ENCODE data around the gene MRPL28. TPM values are rescaled to one million over a fixed set of nuclear protein-coding genes. Genes with fewer than 3 reads are reported as not detected.

Gene MRPL28
- total and polyA plus RNA-seq, 2 donors (not counting 3 experiments of a cell fraction or from before 2014, with no cell fraction given) = 104 to 180 TPM

- dilution Hi-C loops (cut with MboI; ENCODE audit: extremely low pct_ligation_motif_present, low sequenced_read_pairs) = no loop called here
- Histone ChIP-seq H2AFZ (ENCODE audit: low read depth, low read length) (no peak overlapping the region), H3K79me2 (ENCODE audit: control insufficient read depth, insufficient read depth, low read length) (no peaks in the 10 kb centered on the region), H3K4me2 (ENCODE audit: insufficient read depth, low read length) (no peak overlapping the region), H3K4me3 (replicated peaks in 1 of 3; ENCODE audit: insufficient read depth in 1 of 3, low read depth in 1 of 3, low read length in 3 of 3) (no peak overlapping the region), H3K9ac (replicated peaks; ENCODE audit: extremely low read depth, insufficient read depth, low read length) (no peak overlapping the region), H3K36me3 (ENCODE audit: control insufficient read depth in 2 of 2, extremely low read depth in 1 of 2, insufficient read depth in 2 of 2, low read length in 2 of 2) (peaks cover 0 to 8% of the 10 kb centered on the region in 2 experiments), H3K9me1 (replicated peaks; ENCODE audit: control insufficient read depth, extremely low read depth, insufficient read depth, low read length) (no peaks in the 10 kb centered on the region), H3K9me3 (replicated peaks; ENCODE audit: control insufficient read depth, insufficient read depth, low read length) (no peaks in the 10 kb centered on the region), H3K4me1 (ENCODE audit: control insufficient read depth, extremely low read depth, insufficient read depth, low read length) (no peaks in the 10 kb centered on the region), H4K20me1 (replicated peaks; ENCODE audit: control insufficient read depth, extremely low read depth, insufficient read depth, low read length) (no peaks in the 10 kb centered on the region), H3K27ac (ENCODE audit: insufficient read depth, low read depth, low read length) (no peak overlapping the region), H3K27me3 (ENCODE audit: control insufficient read depth in 2 of 2, insufficient read depth in 2 of 2, low read length in 2 of 2) (no peaks in the 10 kb centered on the region)
- POLR2A ChIA-PET = no interaction called here
- TF ChIP-seq FOS (IDR thresholded peaks at IDR 0.05; ENCODE audit: borderline replicate concordance, insufficient read depth, low read length) (no peak), EZH2 (IDR thresholded peaks at IDR 0.05; ENCODE audit: borderline replicate concordance, low read depth, low read length, severe bottlenecking) (no peak), JUN (IDR thresholded peaks at IDR 0.05; ENCODE audit: borderline replicate concordance, insufficient read depth, insufficient read length, low read depth) (no peak), MYC (IDR thresholded peaks at IDR 0.05; ENCODE audit: low read depth, low read length) (no peak), MAX (IDR thresholded peaks at IDR 0.05; ENCODE audit: insufficient read depth, insufficient read length) (no peak), POLR2AphosphoS5 (IDR thresholded peaks at IDR 0.05; ENCODE audit: insufficient read depth, low read depth, low read length) (no peak), GATA2 (IDR thresholded peaks at IDR 0.05; ENCODE audit: insufficient read depth, insufficient read length, low read depth, low read length) (no peak), POLR2A (IDR thresholded peaks at IDR 0.05; ENCODE audit: low read depth, low read length) (no peak)
- TF ChIP-seq, protein P1, sequence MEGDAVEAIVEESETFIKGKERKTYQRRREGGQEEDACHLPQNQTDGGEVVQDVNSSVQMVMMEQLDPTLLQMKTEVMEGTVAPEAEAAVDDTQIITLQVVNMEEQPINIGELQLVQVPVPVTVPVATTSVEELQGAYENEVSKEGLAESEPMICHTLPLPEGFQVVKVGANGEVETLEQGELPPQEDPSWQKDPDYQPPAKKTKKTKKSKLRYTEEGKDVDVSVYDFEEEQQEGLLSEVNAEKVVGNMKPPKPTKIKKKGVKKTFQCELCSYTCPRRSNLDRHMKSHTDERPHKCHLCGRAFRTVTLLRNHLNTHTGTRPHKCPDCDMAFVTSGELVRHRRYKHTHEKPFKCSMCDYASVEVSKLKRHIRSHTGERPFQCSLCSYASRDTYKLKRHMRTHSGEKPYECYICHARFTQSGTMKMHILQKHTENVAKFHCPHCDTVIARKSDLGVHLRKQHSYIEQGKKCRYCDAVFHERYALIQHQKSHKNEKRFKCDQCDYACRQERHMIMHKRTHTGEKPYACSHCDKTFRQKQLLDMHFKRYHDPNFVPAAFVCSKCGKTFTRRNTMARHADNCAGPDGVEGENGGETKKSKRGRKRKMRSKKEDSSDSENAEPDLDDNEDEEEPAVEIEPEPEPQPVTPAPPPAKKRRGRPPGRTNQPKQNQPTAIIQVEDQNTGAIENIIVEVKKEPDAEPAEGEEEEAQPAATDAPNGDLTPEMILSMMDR (IDR thresholded peaks at IDR 0.05; ENCODE audit: extremely low read depth in 1 of 2, insufficient read depth in 1 of 2, low read depth in 1 of 2, low read length in 2 of 2) = no peak
- no peak for DNase-seq (ENCODE audit: low read depth, low spot score)
- BruUV-seq (replicated peaks) = no TSS peak
- intact Hi-C loops (cut with micrococcal nuclease) = no loop called here
- FAIRE-seq = no peak
- CTCF ChIA-PET = no interaction called here
These were observed 41.4 kb upstream of the MRPL28 start for GRCh38 chr16:411576-412265.

Measured in endothelial cell of umbilical vein (primary cell).